Astrocyte of the cerebellum (primary cell): ENCODE data around the gene SRRM5.
"Not testable (repeated sequence)": the region's sequence is repeated elsewhere in the genome, so short reads cannot be mapped to it uniquely, and the experiment has no call there.

Experiments
- DNase-seq: peaks from one replicate; pipeline ENCODE4 v3.0.0-alpha.2; 2011; ENCODE audit warnings: low read depth
- H3K4me3 ChIP-seq: 2 replicates; pipeline ENCODE4 v1.5.1; 2011; ENCODE audit warnings: mild to moderate bottlenecking, low read depth, low read length, moderate library complexity
- in situ Hi-C: cut with HindIII; loops from 2 replicates; pipeline ENCODE4 v1.10.0; 2017; ENCODE audit warnings: low sequenced_read_pairs
- TF ChIP-seq, protein P1 (sequence below): IDR thresholded peaks from 2 replicates; pipeline ENCODE4 v1.5.1; 2012; ENCODE audit warnings: low read length, low read depth, moderate library complexity, mild to moderate bottlenecking; ENCODE audit errors: missing control alignments

The SRRM5 gene

DNA sequence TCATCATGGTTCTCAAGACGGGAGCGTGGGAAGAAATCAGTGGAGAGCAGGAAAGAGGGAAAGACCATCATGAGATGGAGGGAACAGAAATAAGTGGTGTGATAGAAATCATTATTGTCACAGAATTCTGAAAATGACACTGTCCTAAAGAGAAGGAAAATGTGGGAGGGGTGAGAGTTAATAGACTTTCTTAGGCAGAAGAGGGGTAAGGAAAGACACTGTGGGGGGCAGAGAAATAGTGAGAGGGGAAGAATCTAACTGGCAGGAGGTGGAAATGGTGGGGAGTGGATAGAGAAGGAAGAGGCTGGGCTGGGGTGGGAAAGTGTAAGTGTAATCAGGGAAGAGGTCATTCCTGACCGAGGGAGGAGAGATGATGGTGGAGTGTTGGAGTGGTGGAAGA lies 33.1 kb upstream of the SRRM5 start:
- no peak overlapping the region for H3K4me3 ChIP-seq
- no peak for DNase-seq
- in situ Hi-C loops: no loop called here
- TF ChIP-seq, protein P1, sequence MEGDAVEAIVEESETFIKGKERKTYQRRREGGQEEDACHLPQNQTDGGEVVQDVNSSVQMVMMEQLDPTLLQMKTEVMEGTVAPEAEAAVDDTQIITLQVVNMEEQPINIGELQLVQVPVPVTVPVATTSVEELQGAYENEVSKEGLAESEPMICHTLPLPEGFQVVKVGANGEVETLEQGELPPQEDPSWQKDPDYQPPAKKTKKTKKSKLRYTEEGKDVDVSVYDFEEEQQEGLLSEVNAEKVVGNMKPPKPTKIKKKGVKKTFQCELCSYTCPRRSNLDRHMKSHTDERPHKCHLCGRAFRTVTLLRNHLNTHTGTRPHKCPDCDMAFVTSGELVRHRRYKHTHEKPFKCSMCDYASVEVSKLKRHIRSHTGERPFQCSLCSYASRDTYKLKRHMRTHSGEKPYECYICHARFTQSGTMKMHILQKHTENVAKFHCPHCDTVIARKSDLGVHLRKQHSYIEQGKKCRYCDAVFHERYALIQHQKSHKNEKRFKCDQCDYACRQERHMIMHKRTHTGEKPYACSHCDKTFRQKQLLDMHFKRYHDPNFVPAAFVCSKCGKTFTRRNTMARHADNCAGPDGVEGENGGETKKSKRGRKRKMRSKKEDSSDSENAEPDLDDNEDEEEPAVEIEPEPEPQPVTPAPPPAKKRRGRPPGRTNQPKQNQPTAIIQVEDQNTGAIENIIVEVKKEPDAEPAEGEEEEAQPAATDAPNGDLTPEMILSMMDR: no peak

DNA sequence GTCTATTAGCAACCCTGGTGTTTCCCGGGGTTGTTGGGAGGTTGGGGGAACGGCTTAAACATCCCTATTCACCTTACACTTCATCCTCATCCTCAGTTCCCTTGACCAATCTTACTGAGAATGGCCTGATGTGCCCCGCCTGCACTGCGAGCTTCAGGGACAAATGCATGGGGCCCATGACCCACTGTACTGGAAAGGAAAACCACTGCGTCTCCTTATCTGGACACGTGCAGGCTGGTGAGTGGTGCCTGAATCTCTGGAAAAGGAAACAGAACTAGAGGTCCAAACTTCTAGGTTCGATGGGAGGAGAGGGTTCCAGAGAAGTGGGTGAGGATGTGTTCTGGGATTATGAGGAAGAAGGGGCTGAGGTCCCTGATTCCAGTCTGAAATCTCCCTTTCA lies 30.4 kb upstream of the SRRM5 start:
- in situ Hi-C loops: no loop called here
- peak overlapping the region; percentile 41 for H3K4me3 ChIP-seq
- TF ChIP-seq, protein P1: no peak
- DNase-seq: no peak

DNA sequence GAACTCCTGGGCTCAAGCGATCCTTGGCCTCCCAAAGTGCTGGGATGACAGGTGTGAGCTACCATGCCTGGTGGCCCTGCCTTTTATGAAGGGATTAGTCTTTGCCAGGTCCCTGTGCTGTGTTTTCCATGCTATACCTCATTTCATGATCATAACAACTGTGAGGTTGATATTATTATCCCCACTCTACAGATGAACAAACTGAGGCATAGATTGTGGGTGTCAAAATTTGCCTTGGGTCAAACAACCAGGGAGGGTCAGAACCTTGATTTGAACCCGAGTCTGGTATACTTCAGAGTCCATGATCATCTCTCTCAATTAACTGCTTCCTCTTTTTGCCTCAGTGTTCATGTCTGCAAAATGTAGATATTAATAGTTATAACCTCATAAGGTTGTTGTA lies 29.4 kb upstream of the SRRM5 start:
- DNase-seq: no peak
- in situ Hi-C loops: no loop called here
- TF ChIP-seq, protein P1: no peak
- H3K4me3 ChIP-seq: no peak overlapping the region

DNA sequence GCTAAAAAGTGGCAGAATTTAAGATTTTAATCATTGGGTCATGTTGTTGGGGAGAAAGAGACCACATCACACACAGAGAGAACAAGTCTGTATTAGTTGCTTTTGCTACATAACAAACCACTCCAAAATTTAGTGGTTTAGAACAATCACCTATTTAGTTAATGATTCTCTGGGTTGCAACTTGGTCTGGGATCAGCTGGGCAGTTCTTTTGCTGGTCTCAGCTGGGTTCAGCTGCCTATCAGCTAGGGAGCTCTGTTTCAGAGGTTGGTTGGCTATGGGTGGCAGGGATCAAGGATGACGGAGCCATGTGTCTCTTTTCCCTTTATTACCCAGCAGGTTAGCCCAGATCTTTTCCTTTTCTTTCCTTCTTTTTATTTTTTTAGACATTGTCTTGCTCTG lies 27.4 kb upstream of the SRRM5 start:
- in situ Hi-C loops: no loop called here
- no peak overlapping the region for H3K4me3 ChIP-seq
- TF ChIP-seq, protein P1: no peak
- DNase-seq: no peak

DNA sequence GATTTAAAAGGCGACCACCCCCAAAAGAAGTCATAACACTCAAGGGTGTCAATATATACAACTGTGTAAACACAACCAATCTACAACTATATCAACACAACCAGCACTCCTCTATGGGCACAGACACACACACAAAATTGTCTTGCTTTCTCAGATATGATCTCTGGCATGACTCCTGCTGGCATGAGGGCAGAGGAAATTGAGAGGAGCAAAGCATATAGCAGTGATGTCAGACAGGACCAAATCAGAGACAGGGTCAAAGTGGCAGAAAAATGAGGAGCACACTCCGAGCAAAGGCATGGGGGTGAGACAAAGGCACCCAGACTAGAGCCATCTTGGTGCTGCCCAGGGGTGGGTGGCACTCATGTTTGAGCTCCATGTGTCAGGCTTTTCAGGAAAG lies 25.5 kb upstream of the SRRM5 start:
- DNase-seq: no peak
- H3K4me3 ChIP-seq: no peak overlapping the region
- in situ Hi-C loops: no loop called here
- TF ChIP-seq, protein P1: no peak

DNA sequence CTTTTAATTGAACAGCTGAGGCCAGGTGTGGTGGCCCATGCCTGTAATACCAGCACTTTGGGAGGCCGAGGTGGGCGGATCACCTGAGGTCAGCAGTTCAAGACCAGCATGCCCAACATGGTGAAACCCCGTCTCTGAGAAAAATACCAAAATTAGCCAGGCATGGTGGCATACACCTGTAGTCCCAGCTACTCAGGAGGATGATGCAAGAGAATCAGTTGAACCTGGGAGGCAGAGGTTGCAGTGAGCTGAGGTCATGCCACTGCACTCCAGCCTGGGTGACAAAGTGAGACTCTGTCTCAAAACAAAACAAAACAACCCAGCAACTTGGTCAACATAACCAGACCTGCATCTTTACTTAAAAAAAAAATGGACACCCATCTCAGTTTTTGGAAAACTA lies 24.9 kb upstream of the SRRM5 start:
- DNase-seq, H3K4me3 ChIP-seq, in situ Hi-C loops: not testable (repeated sequence)

GRCh38 chr19:43589277-43589676 lies 22.6 kb upstream of the SRRM5 start:
- in situ Hi-C loops: no loop called here

More at GRCh38 chr19:43589277-43589676, 22.6 kb upstream of the SRRM5 start:
- TF ChIP-seq, protein P1: no peak
- no peak overlapping the region for H3K4me3 ChIP-seq
- DNase-seq: no peak
